HG02623 (cell line): ENCODE results near the gene TIMM22.

ENCODE experiments used
- ATAC-seq: cut with Tn5 transposase; IDR thresholded peaks from one replicate; pipeline ENCODE4 v1.9.1; 2021; ENCODE audit warnings: moderate library complexity; ENCODE audit not compliant: unreplicated experiment

Gene TIMM22

DNA sequence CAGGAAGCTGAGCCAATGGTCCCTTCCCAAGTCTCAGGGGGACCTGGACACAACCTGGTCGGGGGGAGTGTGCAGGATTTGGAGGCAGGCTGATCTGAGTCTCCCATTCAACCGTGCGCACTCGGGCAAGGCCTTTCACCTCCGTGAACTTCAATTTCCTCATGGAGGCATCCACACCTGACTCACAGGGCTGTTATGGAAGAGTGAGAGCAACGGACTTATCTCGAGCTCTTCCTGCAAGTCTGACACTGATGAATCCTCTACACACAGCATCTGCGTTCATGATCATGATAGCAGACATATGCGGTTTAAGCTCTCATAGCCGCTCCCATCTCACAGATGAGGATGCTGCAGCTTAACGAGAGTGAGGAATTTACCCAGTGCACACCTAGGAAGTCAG lies 21.6 kb downstream of the TIMM22 start:
- no peak for ATAC-seq

DNA sequence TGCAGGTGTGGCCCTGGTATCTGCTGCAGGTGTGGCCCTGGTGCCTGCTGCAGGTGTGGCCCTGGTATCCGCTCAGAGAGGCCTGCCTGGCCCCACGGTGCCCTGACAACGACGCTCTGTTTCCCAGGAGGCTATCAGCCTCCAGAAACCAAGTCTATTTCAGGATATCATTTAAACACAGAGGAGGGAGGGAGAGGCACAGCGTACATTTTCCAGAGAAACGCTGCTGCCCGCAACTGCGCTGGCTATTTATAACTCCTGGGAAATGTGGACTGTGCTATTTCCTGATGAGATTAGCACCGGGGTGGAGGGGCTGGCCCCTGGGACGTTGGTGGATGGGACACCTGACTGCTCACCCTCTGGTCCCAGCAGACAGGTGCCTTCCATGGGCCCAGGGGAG lies 22.5 kb downstream of the TIMM22 start:
- no peak for ATAC-seq

DNA sequence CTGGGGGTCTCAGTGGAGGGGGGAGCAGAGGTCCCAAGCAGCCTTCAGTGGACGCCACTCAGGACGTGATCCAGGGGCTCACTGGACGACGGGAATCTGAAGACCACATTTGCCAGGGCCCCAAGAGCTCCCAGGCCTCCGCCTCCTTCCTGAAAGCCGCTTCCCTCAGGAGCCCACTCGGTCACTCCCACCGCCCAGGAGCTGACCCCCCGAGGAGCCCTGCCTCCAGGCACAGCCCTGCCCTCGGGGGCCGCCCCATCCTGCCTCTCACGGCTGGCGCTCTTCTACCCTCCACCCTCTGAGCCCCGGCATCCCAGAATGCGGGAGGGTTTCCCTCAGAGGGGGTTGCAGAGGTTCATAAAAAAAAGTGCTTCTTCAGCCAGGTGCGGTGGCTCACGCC lies 24.2 kb downstream of the TIMM22 start:
- no peak for ATAC-seq

DNA sequence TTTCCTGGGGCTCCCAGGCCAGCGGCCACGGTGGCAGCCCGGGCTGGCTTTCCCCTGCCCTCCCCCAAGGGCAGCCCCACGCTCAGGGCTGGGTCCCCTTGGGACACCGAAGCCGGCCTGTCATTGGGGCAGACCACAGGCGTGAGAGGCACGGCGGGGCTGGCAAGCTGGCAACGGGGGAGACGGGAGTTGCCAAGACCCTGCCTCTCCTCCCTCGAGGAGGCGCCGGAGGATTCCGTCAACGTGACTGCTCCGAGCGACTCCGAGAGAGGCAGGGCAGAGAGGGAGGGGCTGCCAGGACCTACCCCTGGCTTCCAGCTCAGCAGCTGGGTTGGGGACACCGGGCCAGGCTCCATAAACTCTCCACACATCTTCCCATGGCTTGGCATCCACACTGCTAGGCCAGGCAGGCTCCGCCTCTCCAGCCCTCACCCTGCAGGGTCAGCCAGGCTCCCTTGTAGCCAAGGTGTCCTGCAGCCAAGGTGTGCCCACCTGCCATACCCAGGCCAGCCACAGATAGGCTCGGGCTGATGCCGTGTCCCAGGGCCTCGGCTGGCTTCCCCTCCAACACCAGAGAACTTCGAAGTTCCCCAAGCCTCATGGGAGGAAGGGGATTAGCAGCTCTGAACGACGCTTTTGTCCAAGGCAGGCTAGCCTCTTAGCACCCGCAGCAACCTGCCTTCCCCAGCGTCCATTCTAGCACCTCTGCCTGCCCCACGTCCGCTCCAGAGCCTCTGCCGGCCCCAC lies 25.5 kb downstream of the TIMM22 start:
- ATAC-seq: no peak

DNA sequence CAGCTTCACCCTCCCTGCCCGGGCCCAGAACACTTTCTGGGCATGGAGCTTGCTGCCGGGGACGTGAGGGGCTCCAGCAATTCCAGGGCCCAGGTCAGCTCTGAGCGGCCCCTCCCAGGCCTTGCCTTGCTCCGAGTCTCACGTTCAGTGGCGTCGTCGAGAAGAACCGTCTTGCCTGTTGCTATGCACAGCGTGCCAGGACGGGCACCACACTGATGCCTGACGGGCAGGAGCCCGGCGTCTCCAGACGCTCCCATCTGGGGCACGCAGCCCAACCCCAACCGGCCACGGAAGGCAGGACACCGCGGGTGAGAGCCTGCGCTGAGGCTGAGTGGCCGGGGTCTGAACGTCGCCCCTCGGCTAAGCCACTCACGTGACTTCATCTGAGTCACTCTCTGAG lies 27.1 kb downstream of the TIMM22 start:
- ATAC-seq: no peak

DNA sequence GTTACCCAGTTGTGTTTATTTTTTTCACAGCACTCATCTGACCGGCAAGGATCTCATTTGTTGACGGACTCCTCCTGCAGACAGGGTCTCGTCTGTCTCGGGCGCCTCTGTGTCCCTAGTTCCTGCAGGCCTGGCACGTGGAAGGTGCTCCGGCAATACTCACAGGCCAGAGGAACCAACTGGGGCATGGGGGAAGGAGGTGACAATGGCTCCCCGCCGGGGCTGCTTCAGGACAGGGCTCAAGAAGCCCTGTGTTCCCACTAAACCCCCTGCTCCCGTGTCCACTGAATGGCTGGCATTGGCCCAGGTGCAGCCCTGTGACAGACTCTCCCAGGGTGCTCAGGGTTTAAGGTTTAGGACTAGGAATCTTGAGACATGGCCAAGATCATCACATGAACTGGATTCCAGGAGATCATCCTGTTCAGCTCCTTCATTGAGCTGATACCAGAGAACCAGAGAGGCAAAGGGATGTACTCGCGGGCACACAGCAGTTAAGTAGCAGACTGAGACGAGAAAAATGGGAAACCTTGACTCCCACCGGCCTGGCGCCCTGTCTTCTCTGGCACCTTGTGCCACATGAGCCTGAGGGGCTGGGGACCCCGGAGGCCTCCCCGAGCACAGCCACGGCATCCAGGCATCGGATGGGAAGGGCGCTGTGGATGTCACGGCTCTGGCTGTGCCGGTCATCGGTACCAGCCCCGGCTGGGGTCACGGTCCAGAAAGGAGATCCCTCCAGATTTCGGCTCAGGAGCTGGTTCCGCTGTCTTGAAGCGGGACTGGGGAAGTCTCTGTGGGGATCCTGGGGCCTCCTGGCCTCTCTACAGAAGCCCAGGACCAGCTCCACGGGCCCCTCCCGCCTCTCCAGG lies 29.0 kb downstream of the TIMM22 start:
- no peak for ATAC-seq

DNA sequence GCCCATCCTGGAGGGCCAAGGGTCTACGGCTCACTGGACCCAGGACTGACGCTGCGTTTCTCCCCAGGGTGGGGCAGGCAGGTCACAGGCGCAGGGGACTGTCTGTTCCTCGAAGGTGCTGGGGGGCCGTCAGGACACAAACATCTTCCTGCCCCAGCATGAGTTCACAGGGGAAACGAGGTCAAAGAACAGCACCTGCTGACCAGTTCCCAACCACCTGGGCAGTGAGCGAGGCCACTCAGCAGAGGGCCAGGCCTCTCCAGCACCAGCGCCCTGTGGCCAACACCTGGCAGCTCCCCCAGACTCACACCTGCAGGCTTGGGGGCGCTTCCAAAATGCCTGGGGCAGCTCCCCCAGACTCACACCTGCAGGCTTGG lies 29.7 kb downstream of the TIMM22 start:
- no peak for ATAC-seq

DNA sequence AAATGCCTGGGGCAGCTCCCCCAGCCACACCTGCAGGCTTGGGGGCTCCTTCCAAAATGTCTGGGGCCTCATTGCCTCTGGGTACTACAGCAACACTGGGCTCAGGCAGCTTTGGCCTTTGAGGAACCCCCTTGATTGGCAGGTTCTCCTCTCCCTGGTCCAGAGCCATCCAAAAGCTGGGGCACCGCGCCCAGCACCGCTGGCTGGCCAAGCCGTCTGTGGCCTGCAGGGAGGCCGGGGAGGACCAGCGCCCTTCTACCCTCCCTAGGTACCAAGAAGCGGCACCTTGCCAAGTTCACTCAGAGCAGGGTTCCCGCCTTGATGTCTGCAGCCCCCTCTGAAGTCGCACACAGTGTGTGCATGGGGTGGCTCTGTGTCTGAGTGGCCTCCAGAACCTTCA lies 30.1 kb downstream of the TIMM22 start:
- no peak for ATAC-seq

DNA sequence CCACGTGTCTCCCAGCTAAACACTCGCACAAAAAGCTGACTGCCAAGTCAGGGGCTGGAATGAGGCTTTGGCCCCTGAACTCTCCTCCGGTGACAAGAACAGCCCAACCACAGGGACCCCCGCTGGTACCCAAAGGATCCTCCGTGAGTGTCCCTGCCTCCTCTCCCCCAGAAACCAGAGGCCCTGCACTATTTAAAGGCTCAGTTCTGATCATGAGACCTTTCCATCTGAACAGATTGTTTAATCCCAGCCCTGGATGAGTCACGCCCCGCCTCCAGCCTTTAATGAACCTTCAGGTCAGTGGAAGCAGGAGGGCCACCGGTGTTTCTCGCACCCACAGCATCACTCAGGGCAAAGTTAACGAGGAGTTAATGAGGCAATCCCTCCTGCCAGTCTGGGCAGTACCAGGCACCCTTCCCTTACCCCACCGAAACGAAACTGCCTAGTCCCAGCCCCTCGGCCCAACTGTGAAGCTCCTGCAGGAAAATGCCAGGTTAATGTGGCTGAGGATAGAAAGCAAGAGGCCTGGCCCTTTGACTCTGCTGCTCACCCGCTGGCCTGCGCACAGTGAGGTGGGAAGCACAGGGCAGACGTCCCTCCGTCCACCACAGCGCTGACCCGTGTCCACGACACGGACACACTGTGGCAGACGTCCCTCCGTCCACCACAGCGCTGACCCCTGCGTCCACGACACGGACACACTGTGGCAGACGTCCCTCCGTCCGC lies 32.4 kb downstream of the TIMM22 start:
- ATAC-seq: no peak

DNA sequence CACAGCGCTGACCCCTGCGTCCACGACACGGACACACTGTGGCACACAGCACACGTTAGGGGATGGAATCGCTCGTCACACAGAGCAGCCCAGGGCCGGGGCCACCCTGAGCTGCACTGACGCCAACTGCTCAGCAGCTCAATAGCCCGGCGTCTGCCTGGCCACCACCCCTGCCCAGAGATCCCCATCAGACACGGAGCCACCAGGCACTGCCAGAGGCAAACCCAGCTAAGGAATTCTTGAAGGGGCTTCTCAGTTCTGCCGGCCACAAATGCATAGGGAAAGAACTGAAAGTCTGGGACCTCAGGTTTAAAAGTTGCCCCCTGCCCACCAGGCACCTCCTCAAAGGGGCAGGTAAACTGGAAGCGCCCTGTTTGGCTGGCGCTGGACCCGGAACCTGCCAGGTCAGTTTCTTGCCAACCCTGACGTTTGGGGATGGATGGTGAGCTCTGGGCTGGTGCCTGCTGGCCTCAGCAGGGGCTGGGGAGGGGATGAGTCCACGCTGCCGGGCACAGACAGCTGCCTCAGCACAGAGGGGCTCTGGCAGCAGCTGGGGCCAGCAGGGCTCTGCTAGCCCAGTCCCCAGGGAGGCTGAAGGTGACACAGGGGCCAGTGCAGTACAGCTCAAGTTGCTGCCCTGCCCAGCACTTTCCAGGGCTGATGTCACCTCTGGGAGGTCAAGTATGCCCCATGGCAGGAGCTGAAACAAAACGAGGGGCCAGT lies 33.2 kb downstream of the TIMM22 start:
- no peak for ATAC-seq

DNA sequence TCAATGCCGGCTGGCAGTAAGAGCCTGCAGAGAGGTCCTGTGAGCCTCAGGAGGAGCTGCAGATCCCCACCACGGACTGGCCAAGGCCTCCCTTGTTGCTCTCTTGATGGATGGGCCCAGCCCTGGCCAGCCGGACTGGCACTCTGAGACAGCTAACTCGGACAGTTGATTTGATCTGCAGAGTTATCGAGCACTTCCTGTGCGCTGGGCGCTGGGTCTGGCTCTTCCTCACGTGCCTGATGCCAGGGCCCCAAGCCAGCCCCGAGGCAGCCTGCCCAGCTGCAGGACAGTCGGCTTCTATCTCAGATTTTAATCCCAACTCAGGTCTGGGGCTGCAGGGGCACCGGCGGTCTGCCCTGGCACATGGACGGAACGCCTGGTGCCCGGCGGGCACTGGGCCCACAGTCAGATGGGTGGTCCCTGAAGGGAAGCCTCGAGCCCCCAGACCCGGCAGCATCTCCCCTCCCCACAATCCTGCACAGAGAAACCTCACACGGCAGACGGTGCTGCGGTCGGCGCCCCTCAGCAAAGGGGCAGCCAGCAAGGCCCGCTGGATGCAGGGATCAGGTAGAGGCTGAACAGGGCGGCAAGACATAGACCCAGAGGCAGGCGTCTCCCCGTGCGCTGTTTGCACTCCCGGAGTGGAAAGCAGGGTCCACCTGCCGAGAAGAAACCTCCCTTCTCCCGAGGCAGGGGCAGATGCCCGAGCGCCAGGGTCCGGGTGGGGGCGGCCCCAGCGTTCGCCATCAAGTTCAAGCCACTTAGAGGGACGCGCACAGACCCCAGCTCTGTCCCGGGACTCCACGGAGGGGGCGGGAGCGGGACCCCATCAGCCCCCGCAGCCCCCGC lies 34.0 kb downstream of the TIMM22 start:
- ATAC-seq: no peak

DNA sequence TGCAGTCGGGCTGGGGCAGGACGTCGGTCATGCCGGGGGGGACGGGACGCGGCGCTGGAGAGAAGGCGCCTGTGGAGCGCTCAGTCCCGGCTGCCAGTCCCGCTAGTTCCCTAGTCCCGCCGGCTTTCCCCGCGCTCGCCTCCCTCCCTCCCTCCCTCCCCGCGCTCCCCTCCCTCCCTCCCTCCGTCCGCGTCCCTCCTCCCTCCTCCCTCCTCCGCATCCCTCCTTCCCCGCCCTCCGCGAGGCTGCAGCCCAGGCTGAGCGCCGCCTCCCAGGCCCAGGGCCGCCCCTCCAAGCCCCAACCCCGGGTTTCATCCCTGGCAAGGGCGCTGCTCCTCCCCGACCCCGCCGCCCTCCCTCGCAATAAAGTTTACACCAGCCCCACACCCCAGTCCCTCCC lies 34.8 kb downstream of the TIMM22 start:
- ATAC-seq: no peak

DNA sequence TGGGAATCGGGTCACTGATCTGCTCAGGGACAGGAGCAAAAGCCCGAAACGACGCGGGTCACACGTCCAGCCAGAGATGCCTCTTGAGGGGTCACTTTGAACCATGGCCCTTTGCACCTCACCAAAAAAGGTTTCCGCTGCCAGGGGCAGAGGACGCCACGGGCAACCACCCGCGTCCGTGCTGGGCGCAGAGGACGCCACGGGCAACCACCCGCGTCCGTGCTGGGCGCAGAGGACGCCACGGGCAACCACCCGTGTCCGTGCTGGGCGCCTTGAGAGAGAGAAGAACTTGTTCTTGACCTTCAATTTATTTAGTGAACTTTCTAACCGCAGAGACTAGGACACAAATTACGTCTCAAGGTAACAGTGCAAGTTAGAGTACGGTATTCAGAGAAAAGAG lies 35.5 kb downstream of the TIMM22 start:
- ATAC-seq: no peak

DNA sequence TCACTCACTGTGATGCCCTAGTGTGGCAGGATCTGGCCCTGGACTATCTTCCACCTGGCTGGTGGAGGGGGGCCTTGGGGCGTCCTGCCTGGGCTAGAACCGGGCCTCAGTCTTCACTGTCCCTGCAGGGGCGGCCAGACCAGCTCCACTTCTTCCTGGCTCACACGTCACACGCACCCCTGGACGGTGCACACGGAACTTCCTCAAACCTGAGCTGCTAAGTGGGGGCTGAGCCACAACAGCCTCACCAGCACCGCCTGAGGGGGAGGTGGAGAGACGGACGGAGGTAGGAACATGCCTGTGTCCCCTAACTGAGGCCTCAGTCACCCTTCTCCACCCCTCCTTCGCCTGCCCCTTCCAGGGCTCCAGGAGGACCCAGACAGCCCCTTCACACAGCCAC lies 36.6 kb downstream of the TIMM22 start:
- no peak for ATAC-seq

DNA sequence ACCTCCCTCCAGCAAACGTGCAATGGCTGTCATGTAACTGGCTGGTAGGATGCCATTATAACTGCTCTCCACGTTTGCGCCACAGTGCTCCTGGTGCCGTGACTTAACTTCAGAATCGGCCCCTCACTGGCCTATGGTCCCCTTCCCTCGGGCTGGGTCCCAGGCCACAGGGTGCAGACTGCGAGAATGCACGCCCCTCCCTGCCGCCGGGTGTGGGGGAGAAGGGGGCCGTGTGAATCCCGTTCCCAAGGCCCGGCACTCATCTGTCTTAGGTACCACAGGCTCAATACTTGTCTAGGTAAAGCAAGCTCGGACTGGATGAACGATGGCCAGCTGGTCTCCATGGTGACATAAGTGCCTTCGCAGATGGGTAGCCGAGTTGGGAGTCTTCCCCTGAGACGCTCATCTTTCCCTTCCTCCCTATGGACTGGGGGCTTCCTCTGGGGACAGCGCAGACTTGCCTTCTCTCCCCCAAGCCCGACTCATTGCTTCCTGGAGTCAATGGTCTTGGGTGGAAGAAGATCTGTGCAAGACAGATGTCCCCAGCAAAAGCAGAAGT lies 37.8 kb downstream of the TIMM22 start:
- no peak for ATAC-seq

DNA sequence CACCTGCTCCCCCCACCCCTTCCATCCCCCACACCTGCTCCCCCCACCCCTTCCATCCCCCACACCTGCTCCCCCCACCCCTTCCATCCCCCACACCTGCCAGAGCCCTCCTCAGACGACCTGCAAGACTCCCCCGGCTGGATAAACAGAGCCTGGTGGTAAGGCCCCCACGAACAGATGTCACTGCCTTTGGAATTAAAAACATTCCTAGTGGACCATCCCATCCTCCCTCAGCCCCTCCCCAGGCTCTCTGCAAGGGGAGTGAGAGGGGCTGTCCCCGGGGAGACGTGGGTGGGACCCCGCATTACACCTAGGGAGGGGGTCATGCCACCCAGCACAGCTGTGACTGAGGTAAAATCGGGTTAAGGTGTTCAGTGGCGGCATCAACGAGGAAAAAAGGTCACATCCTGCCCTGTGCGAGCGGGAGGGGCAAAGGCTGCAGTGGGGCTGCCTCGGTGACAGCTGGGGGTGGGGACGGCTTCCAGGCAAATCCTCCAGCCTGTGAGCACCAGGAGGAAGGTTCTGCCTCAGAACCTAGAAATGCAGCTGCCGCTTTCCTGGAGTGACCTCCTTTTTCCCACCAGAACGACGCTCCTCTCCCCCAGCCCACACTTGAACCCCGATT lies 38.7 kb downstream of the TIMM22 start:
- ATAC-seq: no peak

DNA sequence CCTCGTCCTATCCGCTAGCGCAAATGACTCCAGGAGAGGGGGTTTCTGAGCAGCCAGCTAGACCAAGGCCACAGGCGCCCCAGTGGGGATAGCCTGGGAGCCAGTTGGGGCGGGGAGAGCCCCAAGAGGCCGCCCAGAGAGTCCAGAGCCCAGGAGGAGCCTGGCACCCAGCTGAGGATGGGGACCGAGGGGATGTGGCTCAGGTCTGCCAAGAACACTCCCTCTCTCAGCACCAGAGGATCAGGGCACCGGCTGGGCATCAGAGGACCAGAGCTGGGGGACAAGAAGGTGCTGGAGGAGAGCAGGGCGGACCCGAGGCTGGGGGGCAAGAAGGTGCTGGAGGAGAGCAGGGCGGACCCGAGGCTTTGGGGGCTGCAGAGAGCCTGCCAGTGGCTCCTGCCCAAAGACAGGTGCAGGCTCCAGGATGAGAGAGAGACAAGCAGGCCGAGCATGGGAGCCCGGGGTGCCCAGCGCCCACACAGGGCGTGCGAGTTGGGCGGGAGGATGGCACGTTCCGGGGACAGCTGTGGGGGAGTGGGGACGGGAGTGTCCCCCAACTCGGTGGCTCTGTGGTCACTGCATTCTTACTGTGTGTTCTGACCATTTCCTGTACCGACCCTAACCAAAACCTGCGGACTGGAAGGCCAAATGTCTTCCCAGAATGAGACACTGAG lies 39.4 kb downstream of the TIMM22 start:
- ATAC-seq: no peak

DNA sequence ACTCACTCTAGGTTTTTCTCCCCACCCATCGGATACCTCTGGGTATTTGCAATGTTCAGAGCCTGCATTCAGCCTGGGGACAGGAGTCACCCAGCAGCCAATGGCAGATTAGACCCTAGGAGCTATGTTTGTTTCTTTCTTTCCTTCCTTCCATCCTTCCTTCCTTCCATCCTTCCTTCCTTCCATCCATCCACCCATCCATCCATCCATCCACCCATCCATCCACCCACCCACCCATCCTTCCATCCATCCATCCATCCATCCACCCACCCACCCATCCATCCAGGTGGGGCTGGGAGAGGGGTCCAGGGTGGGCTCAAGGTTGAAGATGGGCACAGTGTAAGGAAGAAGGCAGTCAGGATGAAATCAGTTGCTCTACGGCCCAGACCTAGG lies 39.9 kb downstream of the TIMM22 start:
- ATAC-seq: no peak
